GM20000 (cell line): ENCODE results near the gene TRAF2.

ENCODE experiments used
- DNase-seq: peaks from one replicate; pipeline ENCODE4 v3.0.0; 2012; ENCODE audit warnings: low spot score
- CTCF ChIP-seq: IDR thresholded peaks from 2 replicates; pipeline ENCODE4 v1.5.1; 2012; ENCODE audit warnings: mild to moderate bottlenecking, control low read depth; ENCODE audit errors: extremely low read depth, missing control alignments

The TRAF2 gene

GRCh38 chr9:136960938-136961275 lies 74.6 kb downstream of the TRAF2 start:
- no peak for DNase-seq
- TF ChIP-seq CTCF = no peak

GRCh38 chr9:136961279-136962065 lies 75.2 kb downstream of the TRAF2 start:
- no peak for DNase-seq
- no peak for TF ChIP-seq CTCF

GRCh38 chr9:136962163-136962562 lies 75.8 kb downstream of the TRAF2 start:
- DNase-seq = no peak

GRCh38 chr9:136962701-136963248 lies 76.5 kb downstream of the TRAF2 start:
- DNase-seq = no peak
- TF ChIP-seq CTCF = no peak

More at GRCh38 chr9:136962163-136962562, 75.8 kb downstream of the TRAF2 start:
- no peak for TF ChIP-seq CTCF

- no peak for TF ChIP-seq CTCF
- no peak for DNase-seq
Measured at GRCh38 chr9:136963341-136963740, 77.0 kb downstream of the TRAF2 start.

GRCh38 chr9:136963751-136964150 lies 77.4 kb downstream of the TRAF2 start:
- DNase-seq = no peak
- TF ChIP-seq CTCF = no peak

- no peak for TF ChIP-seq CTCF
- no peak for DNase-seq
Measured at GRCh38 chr9:136964171-136964689, 77.9 kb downstream of the TRAF2 start.
